ES-I3 (cell line): ENCODE data around the gene SYNE1.
"Not testable (repeated sequence)": the region's sequence is repeated elsewhere in the genome, so short reads cannot be mapped to it uniquely, and the experiment has no call there.

ENCODE experiments used
- H3K36me3 ChIP-seq: 2 replicates; pipeline ENCODE4 v1.6.1; 2013; ENCODE audit warnings: mild to moderate bottlenecking, low read length, control low read depth, moderate library complexity; ENCODE audit not compliant: insufficient read depth
- H3K4me1 ChIP-seq: 2 replicates; pipeline ENCODE4 v1.6.1; 2013; ENCODE audit warnings: mild to moderate bottlenecking, control low read depth, low read length; ENCODE audit not compliant: insufficient read depth
- H3K9ac ChIP-seq: 2 replicates; pipeline ENCODE4 v1.6.1; 2013; ENCODE audit warnings: low read depth, mild to moderate bottlenecking, low read length, moderate library complexity
- H3K9me3 ChIP-seq: 2 replicates; pipeline ENCODE4 v1.6.1; 2013; ENCODE audit warnings: mild to moderate bottlenecking, low read length, moderate library complexity; ENCODE audit not compliant: control insufficient read depth, insufficient read depth

Gene SYNE1

GRCh38 chr6:152146385-152146784 is 490.8 kb downstream of the SYNE1 start:
- no peaks in the 10 kb centered on the region for H3K9me3 ChIP-seq
- H3K36me3 ChIP-seq, result no peaks in the 10 kb centered on the region
- no peak overlapping the region for H3K9ac ChIP-seq
- H3K4me1 ChIP-seq, result no peaks in the 10 kb centered on the region

DNA sequence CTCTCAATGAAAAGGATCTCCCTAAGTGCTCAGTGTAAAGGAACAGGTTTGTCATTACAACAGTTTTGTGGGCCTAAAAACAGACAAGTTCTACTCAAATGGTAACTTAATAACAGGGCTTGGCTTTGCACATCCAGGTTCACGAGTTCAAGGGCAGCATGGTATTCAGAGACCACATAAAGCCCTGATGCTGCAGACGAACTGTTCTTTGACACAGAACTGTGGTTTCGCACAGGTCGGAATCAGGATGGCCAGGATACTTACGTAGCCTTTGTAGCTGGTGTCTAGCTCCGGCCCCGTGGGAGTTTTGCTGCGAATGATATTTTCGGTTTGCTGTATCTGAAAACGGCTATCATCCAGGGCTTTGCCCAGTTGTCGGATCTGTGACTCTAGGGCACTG is 493.8 kb downstream of the SYNE1 start:
- Histone ChIP-seq H3K36me3 (no peaks in the 10 kb centered on the region), H3K9ac (no peak overlapping the region), H3K4me1 (no peaks in the 10 kb centered on the region), H3K9me3 (no peaks in the 10 kb centered on the region)

- H3K9ac ChIP-seq, result no peak overlapping the region
- H3K4me1 ChIP-seq, result no peaks in the 10 kb centered on the region
- no peaks in the 10 kb centered on the region for H3K36me3 ChIP-seq
- H3K9me3 ChIP-seq, result no peaks in the 10 kb centered on the region
Observed at GRCh38 chr6:152142105-152142504, 495.1 kb downstream of the SYNE1 start.

DNA sequence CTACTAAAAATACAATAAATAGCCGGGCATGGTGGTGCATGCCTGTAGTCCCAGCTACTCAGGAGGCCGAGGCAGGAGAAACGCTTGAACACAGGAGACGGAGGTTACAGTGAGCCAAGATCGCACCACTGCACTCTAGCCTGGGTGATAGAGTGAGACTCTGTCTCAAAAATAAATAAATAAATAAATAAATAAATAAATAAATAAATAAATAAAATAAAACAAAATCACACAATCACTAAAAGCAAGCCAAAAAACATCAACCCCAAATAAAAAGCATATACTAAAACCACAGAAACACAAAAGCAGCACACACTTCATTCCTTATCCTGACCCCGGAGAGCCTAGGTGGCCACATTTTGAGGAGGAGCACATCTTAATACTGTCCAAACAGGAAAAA is 498.8 kb downstream of the SYNE1 start:
- H3K9me3 ChIP-seq, H3K36me3 ChIP-seq, H3K4me1 ChIP-seq, H3K9ac ChIP-seq: not testable (repeated sequence)

GRCh38 chr6:152136449-152136825 is 500.7 kb downstream of the SYNE1 start:
- no peak overlapping the region for H3K9ac ChIP-seq
- no peaks in the 10 kb centered on the region for H3K36me3 ChIP-seq
- H3K4me1 ChIP-seq, result no peaks in the 10 kb centered on the region
- no peaks in the 10 kb centered on the region for H3K9me3 ChIP-seq

- Histone ChIP-seq H3K4me1 (no peaks in the 10 kb centered on the region), H3K9ac (no peak overlapping the region), H3K36me3 (no peaks in the 10 kb centered on the region), H3K9me3 (no peaks in the 10 kb centered on the region)
Observed at GRCh38 chr6:152135755-152136448, 501.3 kb downstream of the SYNE1 start.

GRCh38 chr6:152130441-152130840 is 506.7 kb downstream of the SYNE1 start:
- H3K9me3 ChIP-seq, result no peaks in the 10 kb centered on the region
- H3K4me1 ChIP-seq, result no peaks in the 10 kb centered on the region
- no peak overlapping the region for H3K9ac ChIP-seq
- H3K36me3 ChIP-seq, result no peaks in the 10 kb centered on the region

DNA sequence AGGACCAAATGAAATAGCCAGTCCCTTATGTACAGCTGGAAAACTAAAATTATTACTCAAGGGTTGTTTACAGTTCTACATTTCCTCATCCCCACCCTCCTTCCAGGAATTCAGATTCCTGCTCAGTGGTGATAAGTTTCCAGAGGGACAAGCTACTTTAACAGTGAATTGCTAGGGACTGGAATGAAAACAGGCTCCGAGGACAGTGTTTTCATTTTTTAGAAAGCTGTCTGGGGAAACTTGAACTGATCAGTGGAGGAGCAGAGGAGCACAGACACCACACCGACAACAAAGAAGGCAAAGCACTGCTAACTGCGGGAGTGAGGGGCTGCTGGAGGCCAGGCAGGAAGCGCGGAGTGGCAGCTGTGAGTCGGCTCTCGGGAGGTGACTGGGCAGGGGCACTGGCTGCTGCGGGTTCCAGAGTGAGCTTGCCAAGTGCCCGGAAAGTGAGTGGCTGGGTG is 507.4 kb downstream of the SYNE1 start:
- no peak overlapping the region for H3K9ac ChIP-seq
- no peaks in the 10 kb centered on the region for H3K36me3 ChIP-seq
- no peaks in the 10 kb centered on the region for H3K4me1 ChIP-seq
- H3K9me3 ChIP-seq, result no peaks in the 10 kb centered on the region

DNA sequence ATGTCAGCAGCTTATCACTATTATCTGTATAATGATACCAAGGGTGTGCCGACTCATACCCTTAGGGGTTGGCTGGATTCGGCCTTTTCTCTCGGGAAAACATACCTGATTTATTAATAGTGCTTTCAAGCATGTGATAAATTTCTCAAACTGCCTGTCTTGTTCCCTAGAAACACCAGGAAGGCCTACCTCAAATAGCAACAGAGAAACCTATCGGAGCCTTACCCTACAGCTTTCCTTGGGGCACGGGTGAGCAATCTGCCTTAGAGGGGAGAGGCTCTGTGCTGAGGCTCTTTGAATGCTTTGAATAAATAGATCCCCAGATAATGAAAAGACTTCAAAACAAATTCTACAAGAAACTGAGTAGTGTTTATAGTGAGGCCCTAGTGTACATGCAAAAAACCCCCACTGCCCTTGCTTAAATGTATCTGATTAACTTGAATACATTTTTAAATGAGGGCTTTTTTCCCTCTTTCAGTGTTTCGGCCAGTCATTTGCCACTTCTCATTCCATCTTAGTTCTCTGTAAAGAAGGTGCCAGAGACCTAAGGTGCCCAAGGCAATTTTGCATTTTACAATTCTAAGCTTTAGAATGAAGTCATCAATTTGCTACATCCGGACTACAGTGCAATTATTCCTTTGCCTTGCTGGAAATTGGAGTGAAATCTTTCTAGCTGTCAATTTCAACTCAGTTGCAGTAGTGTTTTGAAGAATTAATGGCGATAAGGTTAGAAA is 509.6 kb downstream of the SYNE1 start:
- Histone ChIP-seq H3K9ac (no peak overlapping the region), H3K4me1 (no peaks in the 10 kb centered on the region), H3K9me3 (no peaks in the 10 kb centered on the region), H3K36me3 (no peaks in the 10 kb centered on the region)

DNA sequence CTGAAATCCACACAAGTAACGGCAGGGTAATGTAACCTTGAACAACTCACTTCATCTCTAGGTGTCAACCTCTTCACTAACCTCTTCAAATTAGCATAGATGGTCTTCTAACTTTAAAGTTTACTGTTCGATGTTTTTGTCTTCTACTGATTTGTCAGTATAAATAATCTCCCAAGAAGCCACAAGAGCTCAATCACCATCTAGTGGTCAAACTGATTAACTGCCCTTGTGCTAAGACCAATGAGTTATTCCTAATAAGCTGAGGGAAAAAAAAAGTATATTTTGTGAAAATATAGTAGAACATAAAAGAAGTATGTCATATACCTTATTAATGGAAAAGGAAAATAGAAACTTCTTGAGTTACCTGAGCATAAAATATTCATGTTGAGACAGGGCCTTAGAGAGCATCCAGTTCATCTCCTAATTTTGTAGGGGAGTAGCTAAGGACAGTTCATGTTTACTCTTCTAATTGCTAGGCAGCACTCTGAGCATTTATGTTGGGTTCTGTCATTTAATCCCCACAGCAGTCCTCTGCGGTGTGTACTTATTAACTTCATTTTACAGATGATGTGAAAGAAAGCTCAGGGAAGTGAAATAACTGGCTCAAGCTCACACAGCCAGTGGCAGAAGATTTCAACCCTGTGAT is 512.6 kb downstream of the SYNE1 start:
- no peaks in the 10 kb centered on the region for H3K9me3 ChIP-seq
- H3K4me1 ChIP-seq, result no peaks in the 10 kb centered on the region
- no peak overlapping the region for H3K9ac ChIP-seq
- H3K36me3 ChIP-seq, result no peaks in the 10 kb centered on the region

DNA sequence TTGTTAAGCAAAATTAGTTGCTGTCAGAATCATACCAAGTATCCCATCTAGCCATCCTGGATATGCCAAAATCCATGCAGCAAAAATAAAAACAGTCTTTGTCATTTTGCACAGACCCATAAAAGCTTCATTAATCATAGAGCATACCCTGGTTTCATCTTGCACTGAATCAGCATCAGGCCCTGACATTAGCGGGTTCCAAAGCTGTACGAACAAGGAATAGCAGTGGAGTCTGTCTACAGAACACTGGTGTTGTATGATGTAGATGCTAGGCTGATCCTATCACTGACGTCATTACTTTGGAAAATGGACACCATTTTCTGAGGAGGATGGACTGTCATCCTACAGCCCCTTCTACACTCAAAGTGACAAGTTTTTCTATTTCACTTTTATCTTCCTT is 514.1 kb downstream of the SYNE1 start:
- Histone ChIP-seq H3K36me3 (no peaks in the 10 kb centered on the region), H3K4me1 (no peaks in the 10 kb centered on the region), H3K9ac (no peak overlapping the region), H3K9me3 (no peaks in the 10 kb centered on the region)

- Histone ChIP-seq H3K36me3 (no peaks in the 10 kb centered on the region), H3K9ac (no peak overlapping the region), H3K9me3 (no peaks in the 10 kb centered on the region), H3K4me1 (no peaks in the 10 kb centered on the region)
Observed at GRCh38 chr6:152122434-152122833, 514.7 kb downstream of the SYNE1 start.

DNA sequence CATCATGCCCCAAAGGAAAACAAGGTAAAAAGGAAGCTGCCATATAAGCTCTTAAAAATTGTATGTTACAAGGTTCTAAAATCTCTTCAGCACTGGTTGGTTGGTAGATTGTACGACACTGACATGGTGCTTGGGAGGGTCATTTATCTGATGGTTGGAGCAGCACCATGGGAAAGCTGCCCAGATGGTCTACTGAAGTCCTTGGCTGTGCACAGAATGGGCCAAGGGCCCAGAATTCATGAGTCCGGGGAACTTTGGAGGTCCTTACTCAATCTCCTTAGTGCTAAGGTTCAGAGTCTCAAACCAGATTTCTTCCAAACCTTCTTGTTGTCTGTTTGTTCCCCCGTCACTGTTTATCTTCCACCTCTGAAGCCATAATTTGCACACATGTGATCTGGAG is 515.3 kb downstream of the SYNE1 start:
- no peak overlapping the region for H3K9ac ChIP-seq

GRCh38 chr6:152119831-152120230 is 517.3 kb downstream of the SYNE1 start:
- no peak overlapping the region for H3K9ac ChIP-seq
- no peaks in the 10 kb centered on the region for H3K9me3 ChIP-seq
- H3K36me3 ChIP-seq, result no peaks in the 10 kb centered on the region
- no peaks in the 10 kb centered on the region for H3K4me1 ChIP-seq

More for the DNA sequence above, 515.3 kb downstream of the SYNE1 start:
- no peaks in the 10 kb centered on the region for H3K4me1 ChIP-seq
- no peaks in the 10 kb centered on the region for H3K9me3 ChIP-seq
- H3K36me3 ChIP-seq, result no peaks in the 10 kb centered on the region

- no peaks in the 10 kb centered on the region for H3K9me3 ChIP-seq
- H3K36me3 ChIP-seq, result no peaks in the 10 kb centered on the region
- no peak overlapping the region for H3K9ac ChIP-seq
- no peaks in the 10 kb centered on the region for H3K4me1 ChIP-seq
Observed at GRCh38 chr6:152118678-152119077, 518.5 kb downstream of the SYNE1 start.
